ENCODE data around the gene ITGA11. TPM values are rescaled to one million over a fixed set of nuclear protein-coding genes. Genes with fewer than 3 reads are reported as not detected.

ITGA11 gene
- total and polyA plus RNA-seq, 2 donors (not counting 1 experiment from before 2014, with no cell fraction given): not detected

- CTCF ChIA-PET: interaction anchor here (1.0 kb wide), 1 partner anchor 108 kb away, joined by 3 read pairs; no protein-coding TSS in a partner anchor
- POLR2A ChIA-PET: no interaction called here
- no peak overlapping the region for H3K27ac ChIP-seq (ENCODE audit: low read length in 2 of 2)
- no peak overlapping the region for H3K4me3 ChIP-seq (ENCODE audit: control extremely low read depth in 1 of 5, extremely low read depth in 1 of 5, insufficient read depth in 1 of 5, low read depth in 2 of 5, low read length in 4 of 5)
- DNase-seq: no peak
- no peaks in the 10 kb centered on the region for H3K9me3 ChIP-seq (ENCODE audit: control extremely low read depth in 1 of 3, control insufficient read depth in 2 of 3, insufficient read depth in 1 of 3, low read length in 2 of 3)
- Mint-ChIP-seq H3K9me3 (ENCODE audit: insufficient read depth) (no peaks in the 10 kb centered on the region), H3K4me3 (no peak overlapping the region), H3K4me1 (no peaks in the 10 kb centered on the region), H3K27me3 (peaks cover 62% of the 10 kb centered on the region), H3K27ac (no peak overlapping the region)
- no peak overlapping the region for H3K4me2 ChIP-seq (replicated peaks; ENCODE audit: low read depth, low read length, poor library complexity, severe bottlenecking)
- H4K20me1 ChIP-seq (ENCODE audit: control insufficient read depth, insufficient read depth, low read length, poor library complexity, severe bottlenecking): no peaks in the 10 kb centered on the region
- TF ChIP-seq CTCF (IDR thresholded peaks at IDR 0.05) (no peak), EZH2 (IDR thresholded peaks at IDR 0.05; ENCODE audit: borderline replicate concordance, insufficient read depth, low read depth, low read length, poor library complexity, severe bottlenecking) (no peak)
- H3K9ac ChIP-seq (ENCODE audit: low read length): no peak overlapping the region
- H3K27me3 ChIP-seq (replicated peaks in 1 of 4; ENCODE audit: control extremely low read depth in 1 of 4, control insufficient read depth in 3 of 4, insufficient read depth in 4 of 4, low read length in 3 of 4): peaks cover 0 to 13% (median 5%) of the 10 kb centered on the region in 4 experiments
- ATAC-seq (ENCODE audit: low read depth): no peak
- H3K36me3 ChIP-seq (replicated peaks in 1 of 2; ENCODE audit: control extremely low read depth in 1 of 2, control insufficient read depth in 1 of 2, extremely low read depth in 1 of 2, insufficient read depth in 2 of 2, low read length in 1 of 2): no peaks in the 10 kb centered on the region
- no peaks in the 10 kb centered on the region for H3K79me2 ChIP-seq (ENCODE audit: control insufficient read depth, insufficient read depth, low read length)
- H3K4me1 ChIP-seq (ENCODE audit: control insufficient read depth in 2 of 2, insufficient read depth in 2 of 2, low read length in 2 of 2): no peaks in the 10 kb centered on the region
- no peak overlapping the region for H2AFZ ChIP-seq (ENCODE audit: insufficient read depth, low read depth, low read length, poor library complexity, severe bottlenecking)
- intact Hi-C loops (cut with micrococcal nuclease): no loop called here
- 89% methylated on average over 4 of the region's 4 CpGs for WGBS (ENCODE audit: insufficient coverage)
Observed at GRCh38 chr15:68442041-68442440, 10.1 kb upstream of the ITGA11 start.

GRCh38 chr15:68441045-68441743 lies 9.2 kb upstream of the ITGA11 start:
- POLR2A ChIA-PET: no interaction called here

More at GRCh38 chr15:68441045-68441743, 9.2 kb upstream of the ITGA11 start:
- Histone ChIP-seq H3K36me3 (replicated peaks in 1 of 2; ENCODE audit: control extremely low read depth in 1 of 2, control insufficient read depth in 1 of 2, extremely low read depth in 1 of 2, insufficient read depth in 2 of 2, low read length in 1 of 2) (no peaks in the 10 kb centered on the region), H3K4me2 (replicated peaks; ENCODE audit: low read depth, low read length, poor library complexity, severe bottlenecking) (no peak overlapping the region), H3K9ac (ENCODE audit: low read length) (no peak overlapping the region), H3K4me1 (ENCODE audit: control insufficient read depth in 2 of 2, insufficient read depth in 2 of 2, low read length in 2 of 2) (no peaks in the 10 kb centered on the region), H2AFZ (ENCODE audit: insufficient read depth, low read depth, low read length, poor library complexity, severe bottlenecking) (no peak overlapping the region), H3K9me3 (ENCODE audit: control extremely low read depth in 1 of 3, control insufficient read depth in 2 of 3, insufficient read depth in 1 of 3, low read length in 2 of 3) (no peaks in the 10 kb centered on the region), H3K4me3 (ENCODE audit: control extremely low read depth in 1 of 5, extremely low read depth in 1 of 5, insufficient read depth in 1 of 5, low read depth in 2 of 5, low read length in 4 of 5) (no peak overlapping the region), H3K27me3 (replicated peaks in 1 of 4; ENCODE audit: control extremely low read depth in 1 of 4, control insufficient read depth in 3 of 4, insufficient read depth in 4 of 4, low read length in 3 of 4) (peaks cover 0 to 10% (median 5%) of the 10 kb centered on the region in 4 experiments), H3K27ac (ENCODE audit: low read length in 2 of 2) (no peak overlapping the region), H4K20me1 (ENCODE audit: control insufficient read depth, insufficient read depth, low read length, poor library complexity, severe bottlenecking) (no peaks in the 10 kb centered on the region), H3K79me2 (ENCODE audit: control insufficient read depth, insufficient read depth, low read length) (no peaks in the 10 kb centered on the region)
- no peak for TF ChIP-seq CTCF (IDR thresholded peaks at IDR 0.05)
- no peak for TF ChIP-seq EZH2 (IDR thresholded peaks at IDR 0.05; ENCODE audit: borderline replicate concordance, insufficient read depth, low read depth, low read length, poor library complexity, severe bottlenecking)
- H3K27ac Mint-ChIP-seq: no peak overlapping the region
- intact Hi-C loops (cut with micrococcal nuclease): no loop called here
- 50% methylated on average over 2 of the region's 3 CpGs for WGBS (ENCODE audit: insufficient coverage)
- no peaks in the 10 kb centered on the region for H3K9me3 Mint-ChIP-seq (ENCODE audit: insufficient read depth)
- no peaks in the 10 kb centered on the region for H3K4me1 Mint-ChIP-seq
- H3K4me3 Mint-ChIP-seq: no peak overlapping the region
- CTCF ChIA-PET: no interaction called here
- DNase-seq (no peak), ATAC-seq (ENCODE audit: low read depth) (no peak)
- peaks cover 59% of the 10 kb centered on the region for H3K27me3 Mint-ChIP-seq
